ENCODE results near the gene CTRB1.
"Not testable (repeated sequence)": the region's sequence is repeated elsewhere in the genome, so short reads cannot be mapped to it uniquely, and the experiment has no call there.

The CTRB1 gene

GRCh38 chr16:75204905-75205304 lies 13.9 kb upstream of the CTRB1 start:
- DNase-seq = not testable (repeated sequence)

- not testable (repeated sequence) for DNase-seq
Observed at GRCh38 chr16:75205438-75205837, 13.3 kb upstream of the CTRB1 start.

- not testable (repeated sequence) for DNase-seq
Observed at GRCh38 chr16:75205961-75206748, 12.6 kb upstream of the CTRB1 start.

GRCh38 chr16:75206749-75207451 lies 11.9 kb upstream of the CTRB1 start, which contains the start of gene CTRB2:
CTRB2 (minus strand) TSS chr16:75207161; CDS start chr16:75207141, 20 bp downstream.
- no peak for DNase-seq

GRCh38 chr16:75207831-75208230 lies 11.0 kb upstream of the CTRB1 start:
- no peak for DNase-seq

- no peak for DNase-seq
Observed at GRCh38 chr16:75208242-75208825, 10.5 kb upstream of the CTRB1 start.

- no peak for DNase-seq
Observed at GRCh38 chr16:75208861-75209505, 9.8 kb upstream of the CTRB1 start.

- not testable (repeated sequence) for DNase-seq
Observed at GRCh38 chr16:75209514-75209913, 9.3 kb upstream of the CTRB1 start.

- DNase-seq = no peak
Observed at GRCh38 chr16:75209944-75210343, 8.8 kb upstream of the CTRB1 start.

GRCh38 chr16:75211286-75211685 lies 7.5 kb upstream of the CTRB1 start:
- not testable (repeated sequence) for DNase-seq

GRCh38 chr16:75216127-75216526 lies 2.7 kb upstream of the CTRB1 start:
- DNase-seq = no peak

- no peak for DNase-seq
Observed at GRCh38 chr16:75216576-75216975, 2.2 kb upstream of the CTRB1 start.

- no peak for DNase-seq
Observed at GRCh38 chr16:75217389-75217851, 1.4 kb upstream of the CTRB1 start.

GRCh38 chr16:75219088-75219487 lies 300 bp downstream of the CTRB1 start:
- no peak for DNase-seq

GRCh38 chr16:75219838-75220237 lies 1.1 kb downstream of the CTRB1 start:
- DNase-seq = no peak

GRCh38 chr16:75222271-75222783 lies 3.5 kb downstream of the CTRB1 start:
- DNase-seq = no peak

GRCh38 chr16:75223129-75223528 lies 4.3 kb downstream of the CTRB1 start:
- not testable (repeated sequence) for DNase-seq

- no peak for DNase-seq
Observed at GRCh38 chr16:75224306-75225082, 5.7 kb downstream of the CTRB1 start.

- no peak for DNase-seq
Observed at GRCh38 chr16:75225092-75225491, 6.3 kb downstream of the CTRB1 start.

GRCh38 chr16:75225678-75226515 lies 7.1 kb downstream of the CTRB1 start:
- no peak for DNase-seq
